ENCODE data around the gene HK2. TPM values are rescaled to one million over a fixed set of nuclear protein-coding genes. Genes with fewer than 3 reads are reported as not detected.
A peak's percentile ranks its signal among the peaks of the same experiment; 100 is the strongest.
"Not testable (repeated sequence)": the region's sequence is repeated elsewhere in the genome, so short reads cannot be mapped to it uniquely, and the experiment has no call there.

The HK2 gene
- total RNA-seq, 1 experiment from 2014 or later, result 0.09 TPM

DNA sequence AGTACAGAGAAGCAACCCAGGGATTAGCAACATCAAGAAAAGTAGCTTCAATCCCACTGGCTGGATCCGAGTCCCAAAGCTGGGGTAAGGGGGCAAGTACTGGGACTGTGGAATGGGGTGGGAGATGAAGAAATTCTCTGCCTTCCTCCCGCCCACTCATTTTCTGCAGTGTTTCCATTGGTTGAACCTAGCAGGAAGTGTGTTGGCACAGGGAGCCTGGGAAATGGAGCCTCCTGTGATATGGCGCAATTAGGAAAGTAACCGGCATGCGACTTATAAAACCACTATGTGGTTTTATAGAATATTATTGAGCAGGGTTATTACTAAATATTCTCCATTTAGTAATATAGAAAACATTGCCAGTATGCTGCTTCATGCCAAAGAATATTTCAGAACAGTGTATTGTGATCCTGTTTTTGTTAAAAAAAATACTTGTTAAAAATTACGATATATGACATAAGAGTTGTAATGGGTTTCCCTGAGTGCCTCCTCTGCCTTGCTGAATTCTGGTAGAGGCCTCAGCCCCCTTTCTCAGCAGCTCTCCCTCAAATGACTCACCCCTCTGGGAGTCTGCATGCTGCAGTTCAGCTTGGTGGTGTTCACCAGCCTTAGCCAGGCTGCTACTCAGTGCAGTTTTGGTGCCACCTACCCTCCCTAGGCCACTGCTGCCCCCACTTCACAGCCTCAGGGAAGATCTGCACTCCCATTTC, 60.5 kb downstream of the HK2 start:
- DNase-seq (ENCODE audit: low spot score), result peak; percentile 42

DNA sequence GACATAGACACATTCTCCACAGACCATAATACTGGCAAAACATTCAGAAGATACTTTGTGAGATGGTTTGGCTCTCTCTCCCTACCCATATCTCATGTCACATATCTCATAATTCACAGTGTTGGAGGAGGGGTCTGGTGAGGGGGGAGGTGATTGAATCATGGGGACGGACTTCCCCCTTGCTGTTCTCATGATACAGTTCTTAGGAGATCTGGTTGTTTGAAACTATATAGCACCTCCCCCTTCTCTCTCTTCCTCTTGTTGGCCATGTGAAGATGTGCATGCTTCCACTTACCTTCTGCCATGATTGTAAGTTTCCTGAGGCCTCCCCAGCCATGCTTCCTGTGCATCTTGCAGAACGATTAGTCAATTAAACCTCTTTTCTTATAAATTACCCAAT, 61.1 kb downstream of the HK2 start:
- DNase-seq (ENCODE audit: low spot score), result no peak

DNA sequence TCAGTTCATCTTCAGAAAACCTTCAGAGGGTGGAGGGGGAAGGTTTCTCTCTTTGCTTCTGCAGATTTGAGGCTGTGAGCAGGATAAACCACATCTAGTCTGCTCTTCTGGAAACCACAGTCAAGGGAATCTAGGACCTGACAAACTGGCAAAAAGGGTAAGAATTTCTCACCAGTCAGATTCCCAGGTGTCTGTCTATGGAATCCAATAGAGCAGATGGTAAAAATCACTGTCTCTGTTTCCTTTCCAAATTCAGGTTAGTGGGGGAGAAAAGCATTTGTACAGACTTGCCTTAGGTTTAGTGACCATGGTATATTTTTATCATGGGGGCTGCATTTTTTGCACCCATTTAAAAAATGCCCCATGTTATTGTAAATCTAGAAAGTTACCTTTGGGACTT, 62.3 kb downstream of the HK2 start:
- no peak for DNase-seq (ENCODE audit: low spot score)

DNA sequence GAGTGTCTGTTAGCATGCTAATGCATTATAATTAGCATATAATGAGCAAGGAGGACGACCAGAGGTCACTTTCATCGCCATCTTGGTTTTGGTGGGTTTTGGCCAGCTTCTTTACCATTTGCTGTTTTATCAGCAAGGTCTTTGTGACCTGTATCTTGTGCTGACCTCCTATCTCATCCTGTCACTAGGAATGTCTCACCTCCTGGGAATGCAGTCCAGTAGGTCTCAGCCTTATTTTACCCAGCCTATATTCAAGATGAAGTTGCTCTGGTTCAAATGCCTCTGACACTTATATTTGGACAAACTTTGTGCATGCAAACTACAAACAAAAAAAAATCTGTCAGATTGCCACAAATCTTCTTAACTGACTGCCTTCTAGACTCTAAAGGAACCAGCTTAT, 66.3 kb downstream of the HK2 start:
- not testable (repeated sequence) for DNase-seq (ENCODE audit: low spot score)

DNA sequence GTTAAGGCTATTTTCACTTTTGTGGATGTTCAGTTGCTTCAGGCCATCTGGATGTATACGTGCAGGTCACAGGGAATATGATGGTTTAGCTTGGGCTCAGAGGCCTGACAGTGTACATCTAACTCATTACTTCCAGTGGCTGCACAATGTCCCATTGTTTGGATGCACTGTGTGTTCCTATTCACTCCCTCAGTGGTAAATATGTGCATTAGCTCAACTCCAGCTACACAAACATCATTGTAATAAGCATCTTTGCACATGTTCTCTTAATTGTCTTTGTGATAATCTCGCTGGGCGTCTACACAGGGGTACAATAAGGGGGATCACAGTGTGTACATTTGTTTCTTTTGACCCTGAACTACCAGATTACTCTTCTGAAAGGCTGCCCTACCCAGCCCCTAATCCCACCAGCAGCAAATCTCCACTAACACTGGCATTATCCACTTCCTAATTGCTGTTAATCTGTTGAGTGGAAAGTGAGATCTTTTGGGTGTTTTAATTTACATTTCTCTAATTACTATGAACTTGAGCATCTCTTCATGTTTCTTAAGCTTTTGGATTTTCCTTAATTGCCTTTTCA, 68.4 kb downstream of the HK2 start:
- DNase-seq (ENCODE audit: low spot score), result no peak

DNA sequence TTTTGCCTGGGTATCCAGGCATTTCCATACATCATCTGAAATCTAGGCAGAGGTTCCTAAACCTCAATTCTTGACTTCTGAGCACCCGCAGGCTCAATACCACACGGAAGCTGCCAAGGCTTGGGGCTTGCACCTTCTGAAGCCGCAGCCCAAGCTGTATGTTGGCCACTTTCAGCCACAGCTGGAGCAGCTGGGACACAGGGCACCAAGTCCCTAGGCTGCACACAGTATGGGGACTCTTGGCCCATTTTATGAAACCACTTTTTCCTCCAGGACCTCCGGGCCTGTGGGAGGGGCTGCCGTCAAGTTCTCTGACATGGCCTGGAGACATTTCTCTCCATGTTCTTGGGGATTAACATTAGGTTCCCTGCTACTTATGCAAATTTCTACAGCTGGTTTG, 72.5 kb downstream of the HK2 start:
- DNase-seq (ENCODE audit: low spot score), result no peak

DNA sequence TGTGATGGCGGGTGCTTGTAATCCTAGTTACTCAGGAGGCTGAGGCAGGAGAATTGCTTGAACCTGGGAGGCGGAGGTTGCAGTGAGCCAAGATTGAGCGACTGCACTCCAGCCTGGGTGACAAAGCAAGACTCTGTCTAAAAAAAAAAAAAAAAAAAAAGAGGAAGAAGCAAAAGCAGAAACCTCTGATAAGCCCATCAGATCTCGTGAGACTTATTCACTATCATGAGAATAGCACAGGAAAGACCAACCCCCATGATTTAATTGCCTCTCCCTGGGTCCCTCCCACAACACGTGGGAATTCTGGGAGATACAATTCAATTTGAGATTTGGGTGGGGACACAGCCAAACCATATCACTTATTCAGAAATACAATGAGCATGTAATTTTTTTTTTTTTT, 73.6 kb downstream of the HK2 start:
- DNase-seq (ENCODE audit: low spot score), result not testable (repeated sequence)

DNA sequence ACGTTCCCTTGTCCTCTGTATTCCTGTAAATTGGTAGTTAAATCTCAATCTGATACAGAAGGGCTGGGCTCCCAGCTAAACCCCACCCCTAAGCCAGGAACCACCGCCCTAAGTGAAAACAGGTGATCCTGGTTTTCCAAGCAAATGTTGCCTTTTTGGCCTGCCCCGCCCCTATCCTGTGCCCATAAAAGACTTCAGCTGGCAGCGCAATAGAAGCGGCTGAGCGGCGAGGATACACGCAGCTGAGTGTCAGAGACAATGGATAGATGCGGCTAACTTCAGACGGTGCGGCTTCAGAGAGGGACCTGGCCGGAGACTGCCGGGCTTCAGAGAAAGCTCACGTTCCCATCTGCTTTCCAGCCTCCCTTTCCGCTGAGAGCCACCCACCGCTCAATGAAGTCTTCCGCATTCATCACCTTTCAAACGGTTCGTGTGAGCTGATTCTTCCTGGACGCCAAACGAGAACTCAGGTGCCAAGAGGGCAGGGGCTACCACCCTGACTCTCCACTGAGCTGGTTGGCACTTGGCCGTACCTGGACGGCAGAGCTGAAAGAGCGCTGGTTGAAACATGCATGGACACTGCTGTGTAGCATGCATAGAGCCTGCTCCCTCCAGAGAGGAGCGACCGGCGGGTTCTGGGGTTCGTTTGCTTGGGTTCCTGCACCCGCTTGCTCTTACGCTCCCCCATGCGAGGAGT, 75.0 kb downstream of the HK2 start:
- DNase-seq (ENCODE audit: low spot score), result no peak

DNA sequence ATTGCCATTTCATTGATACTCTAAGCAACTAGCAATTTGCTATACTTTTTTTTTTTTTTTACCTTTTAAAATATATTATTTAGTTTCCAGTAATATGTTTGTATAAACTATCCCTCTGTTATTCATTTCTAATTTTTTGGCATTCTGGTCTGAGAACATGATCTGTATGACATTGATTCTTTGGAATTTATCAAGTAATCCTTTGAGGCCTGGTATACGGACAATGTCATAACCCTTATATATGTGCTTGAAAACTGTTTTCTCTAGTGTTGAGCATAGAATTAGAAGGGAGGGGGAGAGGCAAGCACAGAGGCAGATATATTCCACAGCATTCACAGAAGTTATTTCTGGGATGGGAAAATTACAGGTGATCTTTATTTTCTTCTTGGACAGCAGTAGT, 76.3 kb downstream of the HK2 start:
- DNase-seq (ENCODE audit: low spot score), result no peak

DNA sequence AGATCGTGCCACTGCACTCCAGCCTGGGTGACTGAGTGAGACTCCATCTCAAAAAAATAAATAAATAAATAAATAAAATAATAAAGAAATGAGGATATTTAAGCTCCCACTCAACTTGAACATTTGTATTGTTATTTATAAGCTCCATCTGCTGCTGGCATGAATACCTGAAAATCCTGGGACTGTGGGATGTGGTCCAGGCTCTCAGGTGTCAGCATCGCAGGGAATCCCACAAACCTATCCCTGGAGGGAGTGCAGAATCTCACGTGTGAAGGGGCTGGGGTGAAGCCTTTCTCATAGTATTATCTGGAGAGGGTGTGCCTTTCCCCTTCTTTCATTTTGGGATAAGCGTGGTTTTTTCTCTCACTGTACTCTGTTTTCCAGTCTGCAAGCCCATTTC, 77.1 kb downstream of the HK2 start:
- no peak for DNase-seq (ENCODE audit: low spot score)

DNA sequence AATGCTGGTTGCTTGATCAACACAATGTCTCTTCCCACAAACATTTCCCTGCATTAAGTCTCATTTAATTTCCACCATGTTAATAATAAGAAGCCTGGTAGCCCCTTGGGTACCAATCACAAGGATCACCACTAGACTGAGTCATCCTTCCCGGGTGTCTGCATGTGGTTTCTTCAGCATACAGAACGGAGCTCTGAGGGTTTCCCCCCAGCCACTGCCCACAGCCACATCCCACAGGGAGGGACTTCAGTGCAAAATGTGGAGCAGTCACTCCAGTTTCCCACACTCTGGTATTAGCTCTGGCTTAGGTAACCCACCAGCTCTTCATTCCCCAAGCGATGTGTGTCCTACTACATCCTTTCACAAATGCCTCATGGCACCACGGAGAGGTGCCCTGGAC, 81.8 kb downstream of the HK2 start:
- peak; percentile 87 for DNase-seq (ENCODE audit: low spot score)

DNA sequence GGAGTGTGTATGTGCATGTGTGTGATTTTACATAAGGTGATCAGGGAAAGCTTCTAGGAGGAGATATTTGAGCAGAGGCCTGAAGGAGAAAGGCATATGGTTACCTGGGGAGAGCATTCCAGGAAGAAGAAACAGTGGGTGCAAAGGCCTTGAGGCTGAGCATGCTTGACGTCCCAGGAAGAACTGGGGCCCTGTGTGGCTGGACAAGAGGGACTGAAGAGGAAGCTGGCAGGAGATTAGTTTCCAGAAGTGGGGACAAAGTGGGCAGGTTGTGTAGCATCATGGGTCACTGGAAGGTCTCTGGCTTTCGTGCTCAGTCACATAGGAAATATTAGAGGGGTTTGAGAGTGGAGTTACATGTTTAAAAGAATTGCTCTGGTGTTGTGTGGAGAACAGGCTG, 82.5 kb downstream of the HK2 start:
- no peak for DNase-seq (ENCODE audit: low spot score)

DNA sequence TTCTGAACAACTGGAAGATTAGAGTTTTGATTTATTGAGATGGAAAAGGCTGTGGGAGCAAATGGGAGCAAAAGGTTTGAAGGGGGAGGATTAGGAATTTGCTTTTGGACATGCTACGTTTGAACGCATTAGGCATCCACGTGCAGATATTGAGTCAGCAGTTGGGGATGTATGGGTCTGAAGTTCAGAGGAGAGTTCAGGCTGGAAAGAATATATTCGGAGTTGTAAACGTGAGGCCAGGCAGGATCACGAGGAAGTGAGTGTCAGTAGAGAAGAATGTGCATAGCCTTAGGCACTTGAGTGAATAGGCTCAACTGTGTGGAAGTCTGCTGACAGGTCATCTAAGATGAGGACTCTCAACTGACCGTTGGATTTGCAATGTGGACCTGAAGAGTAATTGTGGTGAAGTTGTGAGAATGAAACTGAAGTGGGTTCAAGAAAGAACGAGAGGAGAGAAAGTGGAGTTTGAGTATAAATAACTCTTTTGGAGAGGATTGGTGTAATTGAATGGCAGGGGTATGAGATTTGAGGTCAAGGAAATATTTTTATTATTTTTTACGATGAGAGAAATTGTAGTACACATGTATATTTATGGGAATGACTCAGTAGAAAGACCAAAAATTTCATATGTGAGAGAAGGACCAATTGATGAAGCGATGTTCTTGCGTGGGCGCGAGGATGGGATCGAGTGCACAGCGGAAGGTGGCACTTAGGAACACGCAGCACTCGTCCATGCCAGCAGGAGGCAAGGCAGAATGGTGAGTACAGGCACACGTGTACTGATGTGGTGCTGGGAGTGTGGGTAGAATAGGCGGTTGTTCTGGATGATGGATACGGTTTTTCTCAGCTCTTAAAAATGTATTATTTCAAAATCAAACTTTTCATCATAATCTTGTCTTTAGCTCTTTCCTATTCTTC, 84.0 kb downstream of the HK2 start:
- DNase-seq (ENCODE audit: low spot score), result peak; percentile 83

DNA sequence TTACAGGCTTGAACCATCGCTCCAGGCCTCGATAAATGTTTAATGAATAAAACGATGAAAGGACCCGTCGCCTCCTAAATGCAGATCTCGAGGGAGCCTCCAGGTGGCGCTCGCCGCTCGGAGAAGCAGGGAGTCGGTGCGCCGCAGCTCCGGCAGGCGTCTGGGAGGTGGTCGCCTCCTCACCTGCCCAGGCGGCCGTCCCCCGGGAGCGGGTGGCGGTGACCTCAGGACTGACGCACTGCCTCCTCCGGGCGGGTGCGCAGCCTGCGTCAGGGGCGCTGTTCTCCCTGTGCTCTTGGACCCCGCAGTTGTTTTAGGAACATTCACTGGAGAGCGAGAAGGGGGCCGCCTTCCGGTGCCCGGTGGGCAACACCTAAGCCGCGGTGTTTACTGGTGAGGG, 85.9 kb downstream of the HK2 start:
- no peak for DNase-seq (ENCODE audit: low spot score)

DNA sequence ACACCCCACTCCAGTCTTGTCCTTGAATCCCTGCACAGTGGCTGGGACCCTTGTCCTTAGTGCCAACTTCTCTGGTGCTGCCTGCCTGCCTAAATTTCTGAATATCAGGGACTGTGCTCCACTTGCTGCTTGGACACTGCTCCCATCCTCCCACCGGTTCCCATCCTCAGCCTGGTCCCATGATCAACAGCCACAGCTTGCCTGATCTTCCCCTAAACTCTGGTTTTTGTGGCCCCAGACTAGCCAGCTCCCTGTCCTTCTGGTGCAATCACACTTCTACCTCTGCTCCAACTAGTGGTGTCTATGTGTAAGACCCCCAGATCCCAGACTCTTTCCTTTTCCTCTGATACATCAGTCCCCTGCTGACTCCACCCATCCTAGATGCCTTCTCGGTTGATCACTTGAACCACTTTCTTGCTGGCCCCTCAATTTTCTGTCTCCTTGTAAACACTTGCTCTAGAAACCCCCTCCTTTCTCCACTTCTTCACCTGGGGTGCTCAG, 87.4 kb downstream of the HK2 start:
- DNase-seq (ENCODE audit: low spot score), result no peak

DNA sequence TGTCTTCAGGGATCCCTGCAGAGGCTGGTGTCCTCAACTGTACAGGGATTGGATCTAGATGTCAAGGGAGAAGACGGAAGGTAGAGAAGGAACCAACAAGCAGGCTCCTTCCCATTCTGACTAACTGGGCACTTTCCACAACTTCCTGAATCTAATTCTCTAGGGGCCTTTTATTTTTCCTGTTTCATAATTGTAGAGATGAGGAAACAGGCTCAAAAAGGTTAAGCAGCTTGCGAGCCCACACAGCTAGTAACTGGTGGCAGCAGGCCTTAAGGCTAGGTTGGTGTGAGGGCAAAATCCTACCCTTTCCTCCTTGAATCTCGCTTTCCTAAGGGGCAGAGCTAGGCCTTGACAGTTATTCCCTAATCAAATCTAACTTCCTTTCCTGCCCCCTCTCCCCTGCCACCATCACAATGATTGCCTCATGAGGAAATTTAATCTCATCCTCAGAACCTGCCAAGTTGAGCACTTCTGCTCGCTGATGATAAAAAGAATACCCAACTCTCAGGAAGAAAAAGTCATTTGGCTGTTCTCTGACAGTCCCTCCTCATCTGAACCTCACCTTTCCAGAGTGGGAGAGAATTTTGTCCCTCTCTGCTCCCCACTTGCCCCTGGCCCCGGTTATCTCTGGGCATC, 88.8 kb downstream of the HK2 start:
- DNase-seq (ENCODE audit: low spot score), result no peak

DNA sequence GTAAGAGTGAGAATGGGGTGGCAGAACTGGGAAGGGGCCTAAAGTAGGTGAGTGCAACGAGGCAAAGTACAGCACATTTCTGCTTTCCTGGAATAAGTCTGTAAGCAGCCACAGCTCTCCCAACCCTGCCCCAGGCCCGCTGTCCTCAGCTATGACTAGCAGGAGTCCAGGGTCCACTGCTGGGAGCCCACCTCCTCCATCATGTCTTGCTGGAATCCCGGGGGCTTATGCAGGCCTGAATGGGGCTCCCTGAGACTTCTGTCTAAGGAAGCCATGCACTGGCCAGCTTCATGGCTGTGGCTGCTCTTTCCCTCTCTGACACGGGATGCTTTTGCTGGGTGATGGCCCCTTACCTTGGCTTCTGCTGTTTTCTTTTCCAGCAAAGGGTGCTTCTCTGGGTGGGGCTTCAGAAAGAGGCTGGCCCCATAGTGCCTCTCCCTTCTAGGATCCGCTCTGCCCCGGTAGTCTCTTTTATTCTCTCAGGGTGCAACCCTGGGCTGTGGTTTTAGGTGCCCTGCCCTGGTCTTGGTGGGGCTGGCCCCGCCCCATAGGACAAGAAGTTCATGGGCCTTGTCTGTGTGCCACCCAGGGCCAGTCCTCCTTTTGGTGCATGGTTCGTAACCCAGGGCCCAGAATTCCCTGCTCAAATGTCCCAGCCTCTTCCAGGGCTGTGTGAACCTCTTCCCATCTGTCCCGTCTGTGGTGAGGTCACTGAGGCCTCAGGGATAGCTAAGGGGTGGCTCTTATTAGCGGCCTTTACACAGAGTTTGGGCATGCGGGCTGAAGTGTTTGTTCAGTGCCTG, 90.7 kb downstream of the HK2 start:
- no peak for DNase-seq (ENCODE audit: low spot score)

DNA sequence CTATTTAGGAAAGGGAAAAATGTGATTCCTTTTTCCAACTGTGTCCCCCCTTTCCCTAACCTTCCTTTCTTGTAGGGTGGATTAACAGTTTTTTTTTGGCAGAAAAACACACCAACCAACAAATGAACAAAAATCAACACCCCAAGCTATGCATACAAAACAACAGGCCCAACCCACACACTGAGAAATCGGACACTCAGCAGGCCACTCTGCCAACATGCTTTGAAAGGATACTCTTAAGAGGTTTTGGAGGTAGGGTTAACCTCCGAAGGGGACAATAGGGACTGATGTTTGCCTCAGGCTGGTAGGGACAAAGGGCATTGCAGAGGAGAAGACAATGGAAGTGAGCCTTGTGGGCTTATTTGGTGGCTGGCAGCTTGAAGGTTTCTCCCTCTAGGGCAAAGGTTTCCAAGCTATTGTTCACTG, 91.4 kb downstream of the HK2 start:
- no peak for DNase-seq (ENCODE audit: low spot score)

DNA sequence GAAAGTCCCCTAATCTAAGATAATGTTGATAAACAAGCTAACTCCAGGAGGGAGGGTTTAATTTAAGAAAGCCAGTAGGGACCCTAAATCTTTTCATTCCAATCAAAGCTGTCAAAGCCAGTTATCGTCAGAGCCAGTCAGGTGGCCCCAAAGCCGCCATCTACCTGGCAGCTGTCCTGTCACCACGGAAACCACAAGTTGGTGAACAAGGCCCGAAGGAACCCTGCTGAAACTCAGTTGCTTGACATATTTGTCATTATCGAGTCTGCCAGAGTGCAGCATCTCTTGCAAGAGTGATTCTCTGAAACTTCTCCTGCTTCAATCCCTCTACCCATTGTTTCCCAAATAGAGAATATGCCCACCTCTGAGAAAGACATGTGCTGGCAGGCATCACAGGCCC, 93.7 kb downstream of the HK2 start:
- no peak for DNase-seq (ENCODE audit: low spot score)

DNA sequence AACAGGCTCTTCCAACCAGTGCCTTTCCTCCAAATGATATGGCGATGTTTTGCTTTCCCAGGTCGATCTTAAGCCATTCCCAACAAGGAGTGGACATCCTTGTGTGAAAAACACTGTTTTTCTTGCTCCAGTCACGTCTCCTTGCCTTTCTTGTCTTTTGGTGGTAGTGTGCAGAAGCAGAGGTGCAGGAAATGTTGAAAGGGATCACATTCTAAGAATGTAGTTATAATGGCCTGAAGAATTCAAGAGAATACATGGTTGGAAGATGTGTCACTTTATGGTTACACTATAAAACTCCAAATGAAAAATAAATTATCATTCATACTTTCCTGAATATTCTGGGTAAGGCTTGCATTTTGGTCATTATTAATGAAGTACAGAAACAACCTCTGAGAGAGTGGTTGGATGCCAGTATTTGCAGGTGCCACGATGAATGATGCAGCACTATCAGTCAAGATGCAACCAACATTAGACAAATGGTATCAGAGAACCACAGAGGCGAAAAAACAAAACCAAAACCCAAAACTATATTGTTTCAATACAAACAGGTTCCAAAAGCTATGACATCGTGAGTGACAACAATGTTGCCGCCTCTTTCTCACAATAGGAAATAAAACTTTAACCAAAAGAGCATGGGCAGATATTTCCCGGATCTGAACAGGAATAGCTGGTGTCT, 97.0 kb downstream of the HK2 start:
- no peak for DNase-seq (ENCODE audit: low spot score)
